Activated T-cell treated with anti-CD3 and anti-CD28 coated beads for 48 hours (primary cell): ENCODE data around the gene PRR16.

Source experiments
- DNase-seq: peaks from one replicate; pipeline ENCODE4 v3.0.0-alpha.2; 2020; ENCODE audit warnings: low read depth

The PRR16 gene

GRCh38 chr5:120516805-120517204, 52.7 kb downstream of the PRR16 start:
- DNase-seq: no peak

GRCh38 chr5:120517607-120518252, 53.6 kb downstream of the PRR16 start:
- no peak for DNase-seq

- no peak for DNase-seq
Observed at GRCh38 chr5:120518581-120518980, 54.5 kb downstream of the PRR16 start.

GRCh38 chr5:120527251-120527650, 63.2 kb downstream of the PRR16 start:
- no peak for DNase-seq

GRCh38 chr5:120528609-120529008, 64.5 kb downstream of the PRR16 start:
- no peak for DNase-seq

GRCh38 chr5:120529386-120529785, 65.3 kb downstream of the PRR16 start:
- no peak for DNase-seq

GRCh38 chr5:120531215-120531614, 67.1 kb downstream of the PRR16 start:
- no peak for DNase-seq

- no peak for DNase-seq
Observed at GRCh38 chr5:120532835-120533234, 68.7 kb downstream of the PRR16 start.

GRCh38 chr5:120533581-120533980, 69.5 kb downstream of the PRR16 start:
- no peak for DNase-seq

- no peak for DNase-seq
Observed at GRCh38 chr5:120535900-120536299, 71.8 kb downstream of the PRR16 start.

- DNase-seq: no peak
Observed at GRCh38 chr5:120538149-120538548, 74.0 kb downstream of the PRR16 start.

- DNase-seq: no peak
Observed at GRCh38 chr5:120538644-120539043, 74.5 kb downstream of the PRR16 start.

GRCh38 chr5:120539471-120539870, 75.4 kb downstream of the PRR16 start:
- no peak for DNase-seq

- no peak for DNase-seq
Observed at GRCh38 chr5:120540097-120540496, 76.0 kb downstream of the PRR16 start.

- no peak for DNase-seq
Observed at GRCh38 chr5:120544043-120544442, 79.9 kb downstream of the PRR16 start.

GRCh38 chr5:120545007-120545406, 80.9 kb downstream of the PRR16 start:
- no peak for DNase-seq

- no peak for DNase-seq
Observed at GRCh38 chr5:120545951-120546350, 81.9 kb downstream of the PRR16 start.

- DNase-seq: no peak
Observed at GRCh38 chr5:120546922-120547321, 82.8 kb downstream of the PRR16 start.

GRCh38 chr5:120550358-120550757, 86.3 kb downstream of the PRR16 start:
- no peak for DNase-seq

GRCh38 chr5:120552638-120553037, 88.5 kb downstream of the PRR16 start:
- DNase-seq: no peak

- DNase-seq: no peak
Observed at GRCh38 chr5:120555345-120555744, 91.2 kb downstream of the PRR16 start.

- DNase-seq: no peak
Observed at GRCh38 chr5:120564013-120564412, 99.9 kb downstream of the PRR16 start.

- DNase-seq: no peak
Observed at GRCh38 chr5:120567066-120567465, 103.0 kb downstream of the PRR16 start.

GRCh38 chr5:120567921-120568320, 103.8 kb downstream of the PRR16 start:
- no peak for DNase-seq

- DNase-seq: no peak
Observed at GRCh38 chr5:120568711-120569110, 104.6 kb downstream of the PRR16 start.
